Stimulated activated CD4-positive, alpha-beta T cell treated with anti-CD3 and anti-CD28 coated beads, Interleukin-1b, Interleukin-23, amount 100 ng/mL, for 48 hours (primary cell): Measurements from ENCODE around the gene SLC4A3.

Experiments used
- DNase-seq: peaks from one replicate; pipeline ENCODE4 v3.0.0-alpha.2; 2020

SLC4A3 gene

DNA sequence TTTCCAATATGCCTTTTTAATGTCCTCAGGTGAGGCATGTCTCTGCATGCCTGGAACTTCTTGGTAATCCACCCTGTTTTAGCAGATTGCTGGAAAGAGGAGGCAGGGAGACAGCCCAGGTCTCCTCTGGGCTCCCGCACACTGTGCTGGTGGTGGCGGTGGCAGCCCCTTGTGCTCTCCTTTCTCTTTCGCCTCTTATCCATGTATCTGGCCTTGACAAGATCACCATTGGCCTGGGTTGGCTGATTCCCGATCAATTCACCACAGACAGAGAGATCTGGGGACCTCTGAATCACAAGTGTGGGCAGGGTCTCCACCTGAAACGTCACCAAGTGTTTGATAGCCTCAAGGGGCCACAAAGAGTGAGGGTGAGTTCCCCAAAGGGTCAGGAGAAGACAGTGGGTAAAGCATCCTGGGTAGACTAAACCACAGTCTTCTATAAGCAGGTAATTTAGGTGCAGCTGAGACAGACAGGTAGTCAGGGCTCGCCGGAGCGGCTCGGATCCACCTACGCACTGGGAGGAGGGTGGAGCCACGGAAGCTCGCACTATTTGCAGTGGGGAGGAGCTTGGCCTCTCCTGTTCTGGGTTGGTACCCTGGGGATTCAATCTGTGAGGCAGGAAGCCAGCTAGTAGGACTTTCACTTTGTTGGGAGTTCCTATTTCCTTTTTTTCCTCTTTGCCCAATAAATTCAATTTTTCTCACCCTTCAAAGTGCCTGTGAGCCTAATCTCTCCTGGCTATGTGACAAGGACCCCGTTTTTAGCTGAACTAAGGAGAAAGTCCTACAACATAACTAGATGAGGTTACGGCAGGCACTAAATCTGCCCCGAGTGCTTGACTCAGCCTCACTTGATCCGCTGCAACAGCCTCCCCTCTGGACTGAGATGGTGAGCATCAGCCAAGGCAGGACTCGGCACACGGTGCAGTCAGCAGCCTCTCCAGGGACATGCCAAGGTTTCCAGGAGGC is 57.6 kb downstream of the SLC4A3 start:
- DNase-seq = peak; percentile 53

DNA sequence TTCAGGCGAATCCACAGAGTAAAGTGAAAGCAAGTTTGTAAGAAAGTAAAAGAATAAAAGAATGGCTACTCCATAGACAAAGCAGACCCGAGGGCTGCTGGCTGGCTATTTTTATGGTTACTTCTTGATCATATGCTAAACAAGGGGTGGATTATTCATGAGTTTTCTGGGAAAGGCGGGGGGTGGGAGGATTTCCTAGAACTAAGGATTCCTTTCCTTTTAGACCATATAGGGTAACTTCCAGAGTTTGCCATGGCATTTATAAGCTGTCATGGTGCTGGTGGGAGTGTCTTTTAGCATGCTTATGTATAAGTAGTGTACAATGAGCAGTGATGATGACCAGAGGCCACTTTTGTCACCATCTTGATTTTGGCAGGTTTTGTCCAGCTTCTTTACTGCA is 59.8 kb downstream of the SLC4A3 start:
- no peak for DNase-seq

DNA sequence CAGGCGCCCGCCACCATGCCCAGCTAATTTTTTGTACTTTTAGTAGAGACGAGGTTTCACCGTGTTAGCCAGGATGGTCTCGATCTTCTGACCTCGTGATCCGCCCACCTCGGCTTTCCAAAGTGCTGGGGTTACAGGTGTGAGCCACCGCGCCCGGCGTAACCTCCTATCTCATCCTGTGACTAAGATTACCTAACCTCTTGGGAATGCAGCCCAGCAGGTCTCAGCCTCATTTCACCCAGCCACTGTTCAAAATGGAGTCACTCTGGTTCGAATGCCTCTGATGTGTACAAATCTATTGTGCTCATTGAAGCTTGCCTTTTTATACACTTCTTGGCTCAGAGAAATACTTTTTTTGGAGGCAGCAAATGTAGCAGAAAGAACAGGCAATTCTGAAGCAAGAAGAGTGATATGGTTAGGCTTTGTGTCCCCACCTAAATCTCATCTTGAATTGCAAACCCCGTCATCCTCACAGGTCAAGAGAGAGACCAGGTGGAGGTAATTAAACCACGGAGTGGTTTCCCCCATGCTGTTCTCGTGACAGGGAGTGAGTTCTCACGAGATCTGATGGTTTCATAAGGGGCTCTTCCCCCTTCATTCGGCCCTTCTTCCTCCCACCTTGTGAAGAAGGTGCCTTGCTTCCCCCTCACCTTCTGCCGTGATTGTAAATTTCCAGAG is 60.6 kb downstream of the SLC4A3 start:
- DNase-seq = no peak

DNA sequence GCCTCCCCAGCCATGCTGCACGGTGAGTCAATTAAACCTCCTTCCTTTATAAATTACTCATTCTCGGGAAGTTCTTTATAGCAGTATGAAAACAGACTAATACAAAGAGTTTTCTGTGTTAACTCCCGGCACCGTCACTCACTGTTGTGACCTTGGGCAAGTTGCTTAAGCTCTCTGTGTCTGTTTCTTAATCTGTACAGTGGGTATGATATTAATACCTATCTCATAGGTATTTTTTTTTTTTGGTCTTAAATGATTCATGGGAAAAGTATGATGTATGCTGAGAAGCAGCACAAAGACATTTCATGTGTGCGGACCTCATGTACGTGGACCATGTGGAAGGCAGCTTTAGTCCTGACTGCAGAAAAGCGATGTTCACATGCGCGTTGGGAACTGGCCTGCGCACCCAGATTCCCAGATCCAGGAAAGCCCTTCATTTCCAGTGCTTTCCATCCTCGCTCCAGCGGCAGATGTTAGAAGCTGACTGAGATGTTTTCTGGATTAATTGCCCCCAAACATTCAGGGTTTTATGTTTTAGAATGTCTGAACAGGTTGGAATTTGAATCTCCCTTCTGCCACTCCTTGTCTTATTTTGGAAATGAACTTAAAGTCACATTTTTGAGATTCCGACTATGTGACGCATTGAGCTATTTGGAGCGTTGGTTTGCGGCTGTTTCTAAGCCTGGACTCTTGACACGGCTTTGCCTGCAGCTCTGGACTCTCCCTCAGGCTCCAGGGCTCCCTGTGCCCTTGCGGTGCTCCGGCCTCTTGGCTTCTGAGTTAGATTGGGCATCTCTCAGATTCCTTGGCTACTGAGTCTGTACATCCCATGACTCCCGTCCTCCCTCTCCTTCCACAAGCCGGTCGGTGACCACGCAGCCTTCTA is 61.4 kb downstream of the SLC4A3 start:
- DNase-seq = peak; percentile 4

DNA sequence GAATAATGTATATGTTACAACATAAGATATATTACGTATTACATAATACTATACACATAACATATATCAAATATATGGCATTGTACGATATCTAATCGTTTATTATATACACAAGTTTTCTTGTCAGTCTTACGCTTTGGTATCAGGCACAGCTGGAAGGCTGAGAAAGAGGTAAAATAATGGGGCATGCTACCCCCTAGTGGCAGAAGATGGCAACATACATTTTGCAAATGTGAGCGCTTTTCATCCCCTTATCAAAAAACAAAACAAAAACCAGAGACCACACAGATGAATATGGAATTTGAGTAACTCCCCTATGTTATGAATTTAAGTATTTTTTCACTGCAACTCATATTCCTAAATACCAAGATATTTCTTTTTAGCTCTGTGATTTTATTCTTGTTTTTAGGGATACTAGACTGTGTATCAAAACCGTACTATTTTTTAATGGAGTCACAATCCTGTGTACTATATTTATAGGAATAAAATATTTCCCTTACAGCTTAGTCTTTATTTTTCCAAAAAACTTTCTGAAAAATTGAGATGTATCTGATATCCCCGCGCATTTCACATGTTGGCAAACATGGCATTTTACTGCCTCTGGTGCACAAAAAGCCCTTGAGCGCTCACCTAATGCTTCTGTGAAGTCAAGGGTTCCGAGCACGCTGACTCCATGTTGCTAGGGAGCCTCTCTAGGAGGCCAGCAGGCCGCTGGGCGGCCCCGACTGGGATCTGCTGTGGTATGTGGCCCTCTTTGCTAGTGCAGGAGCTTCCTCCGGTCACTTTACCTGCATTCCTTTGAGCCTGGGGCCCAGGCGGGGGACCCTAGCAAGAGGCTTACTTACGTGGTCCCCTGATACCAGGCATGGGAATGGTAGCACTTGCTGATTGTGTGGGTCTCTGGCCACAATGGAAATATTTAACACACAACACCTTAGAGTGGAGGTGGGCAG is 62.5 kb downstream of the SLC4A3 start:
- DNase-seq = peak; percentile 35

GRCh38 chr2:219691571-219691970 is 64.1 kb downstream of the SLC4A3 start:
- no peak for DNase-seq
